GM13977 (cell line): ENCODE measurements around the gene ST3GAL5.

Experiments
- DNase-seq: peaks from one replicate; pipeline ENCODE4 v3.0.0; 2012; ENCODE audit warnings: low spot score
- CTCF ChIP-seq: IDR thresholded peaks from 2 replicates; pipeline ENCODE4 v1.5.1; 2012; ENCODE audit warnings: mild to moderate bottlenecking, control low read depth; ENCODE audit not compliant: insufficient read depth; ENCODE audit errors: extremely low read depth, missing control alignments
- in situ Hi-C: fragments of 300-500 bp; cut with MboI; formaldehyde crosslinking; loops from one replicate; pipeline ENCODE4 v1.12.0; 2022; ENCODE audit warnings: low sequenced_read_pairs, low pct_unique_long_range_greater_than_20kb, mixed read lengths, inconsistent platforms; ENCODE audit not compliant: unreplicated experiment

The ST3GAL5 gene

GRCh38 chr2:85915606-85916303 is 27.0 kb upstream of the ST3GAL5 start:
- DNase-seq: no peak
- in situ Hi-C loops: no loop called here
- no peak for TF ChIP-seq CTCF

- no peak for DNase-seq
- in situ Hi-C loops: no loop called here
- no peak for TF ChIP-seq CTCF
Measured at GRCh38 chr2:85914922-85915321, 26.1 kb upstream of the ST3GAL5 start.

GRCh38 chr2:85913884-85914881 is 25.4 kb upstream of the ST3GAL5 start:
- in situ Hi-C loops: no loop called here
- TF ChIP-seq CTCF: no peak
- DNase-seq: no peak

GRCh38 chr2:85911814-85912692 is 23.3 kb upstream of the ST3GAL5 start:
- no peak for DNase-seq
- no peak for TF ChIP-seq CTCF
- in situ Hi-C loops: no loop called here

- DNase-seq: no peak
- in situ Hi-C loops: no loop called here
- TF ChIP-seq CTCF: no peak
Measured at GRCh38 chr2:85911097-85911496, 22.3 kb upstream of the ST3GAL5 start.

- in situ Hi-C loops: no loop called here
- DNase-seq: no peak
- TF ChIP-seq CTCF: no peak
Measured at GRCh38 chr2:85909005-85909404, 20.2 kb upstream of the ST3GAL5 start.
